Iris pigment epithelial cell (primary cell): ENCODE data around the gene ZNF563.

Experiments
- DNase-seq: peaks from one replicate; pipeline ENCODE4 v3.0.0-alpha.2; 2011; ENCODE audit warnings: low read depth

The ZNF563 gene

GRCh38 chr19:12294249-12295158, 38.9 kb downstream of the ZNF563 start, which contains the start of gene ZNF44:
Gene ZNF44 (minus strand): TSS chr19:12294883. CDS start chr19:12294694, 189 bp downstream.
- peak; percentile 94 for DNase-seq

GRCh38 chr19:12293777-12294248, 39.6 kb downstream of the ZNF563 start:
- peak; percentile 81 for DNase-seq

DNA sequence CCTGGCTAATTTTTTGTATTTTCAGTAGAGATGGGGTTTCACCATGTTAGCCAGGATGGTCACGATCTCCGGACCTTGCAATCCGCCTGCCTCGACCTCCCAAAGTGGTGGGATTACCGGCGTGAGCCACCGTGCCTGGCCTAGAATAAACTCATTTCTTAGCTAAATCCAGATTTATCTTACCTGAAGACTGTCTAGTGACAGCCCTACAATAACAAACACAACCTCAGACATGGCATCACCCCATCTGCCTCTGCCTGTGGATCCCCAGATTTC, 43.7 kb downstream of the ZNF563 start:
- no peak for DNase-seq

GRCh38 chr19:12287958-12288500, 45.4 kb downstream of the ZNF563 start:
- DNase-seq = no peak

DNA sequence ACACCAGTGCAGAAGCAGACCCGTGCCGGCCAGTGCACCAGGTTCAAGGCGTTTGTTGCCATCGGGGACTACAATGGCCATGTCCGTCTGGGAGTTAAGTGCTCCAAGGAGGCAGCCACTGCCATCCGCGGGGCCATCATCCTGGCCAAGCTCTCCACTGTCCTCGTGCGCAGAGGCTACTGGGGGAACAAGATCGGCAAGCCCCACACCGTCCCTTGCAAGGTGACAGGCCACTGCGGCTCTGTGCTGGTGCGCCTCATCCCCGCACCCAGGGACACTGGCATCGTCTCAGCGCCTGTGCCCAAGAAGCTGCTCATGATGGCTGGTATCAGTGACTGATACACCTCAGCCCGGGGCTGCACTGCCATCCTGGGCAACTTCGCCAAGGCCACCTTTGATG, 48.8 kb downstream of the ZNF563 start:
- DNase-seq = no peak

DNA sequence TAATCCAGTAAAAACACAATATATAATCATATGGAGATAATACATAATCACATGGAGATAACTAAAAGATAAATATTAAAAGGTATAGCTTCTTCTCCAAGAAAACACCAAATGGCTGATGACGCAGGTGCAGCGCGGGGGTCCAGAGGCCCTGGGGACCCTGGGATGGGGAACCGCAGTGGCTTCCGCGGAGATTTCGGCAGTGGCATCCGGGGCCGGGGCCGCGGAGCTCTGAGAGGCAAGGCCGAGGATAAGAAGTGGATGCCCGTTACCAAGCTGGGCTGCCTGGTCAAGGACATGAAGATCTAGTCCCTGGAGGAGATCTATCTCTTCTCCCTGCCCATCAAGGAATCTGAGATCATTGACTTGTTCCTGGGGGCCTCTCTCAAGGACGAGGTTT, 49.2 kb downstream of the ZNF563 start:
- no peak for DNase-seq

DNA sequence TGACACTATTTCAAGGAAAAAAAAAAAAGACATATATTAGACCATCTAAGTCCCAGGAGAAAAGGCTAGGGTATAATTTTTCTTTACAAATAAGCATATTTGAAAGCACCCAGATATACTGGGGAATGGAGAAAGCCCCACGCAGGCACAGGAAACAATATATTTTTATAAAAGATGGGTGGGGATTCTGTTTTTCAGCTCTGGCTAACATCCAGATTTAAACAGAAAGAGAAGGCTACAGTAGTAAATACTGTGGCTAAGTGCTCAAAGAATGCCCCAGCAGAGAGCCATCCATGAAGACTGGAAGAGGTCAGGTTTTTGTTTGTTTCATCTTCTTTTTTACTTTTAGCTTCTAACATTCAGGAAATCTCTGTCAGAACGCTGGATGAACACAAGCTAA, 54.7 kb downstream of the ZNF563 start:
- no peak for DNase-seq

DNA sequence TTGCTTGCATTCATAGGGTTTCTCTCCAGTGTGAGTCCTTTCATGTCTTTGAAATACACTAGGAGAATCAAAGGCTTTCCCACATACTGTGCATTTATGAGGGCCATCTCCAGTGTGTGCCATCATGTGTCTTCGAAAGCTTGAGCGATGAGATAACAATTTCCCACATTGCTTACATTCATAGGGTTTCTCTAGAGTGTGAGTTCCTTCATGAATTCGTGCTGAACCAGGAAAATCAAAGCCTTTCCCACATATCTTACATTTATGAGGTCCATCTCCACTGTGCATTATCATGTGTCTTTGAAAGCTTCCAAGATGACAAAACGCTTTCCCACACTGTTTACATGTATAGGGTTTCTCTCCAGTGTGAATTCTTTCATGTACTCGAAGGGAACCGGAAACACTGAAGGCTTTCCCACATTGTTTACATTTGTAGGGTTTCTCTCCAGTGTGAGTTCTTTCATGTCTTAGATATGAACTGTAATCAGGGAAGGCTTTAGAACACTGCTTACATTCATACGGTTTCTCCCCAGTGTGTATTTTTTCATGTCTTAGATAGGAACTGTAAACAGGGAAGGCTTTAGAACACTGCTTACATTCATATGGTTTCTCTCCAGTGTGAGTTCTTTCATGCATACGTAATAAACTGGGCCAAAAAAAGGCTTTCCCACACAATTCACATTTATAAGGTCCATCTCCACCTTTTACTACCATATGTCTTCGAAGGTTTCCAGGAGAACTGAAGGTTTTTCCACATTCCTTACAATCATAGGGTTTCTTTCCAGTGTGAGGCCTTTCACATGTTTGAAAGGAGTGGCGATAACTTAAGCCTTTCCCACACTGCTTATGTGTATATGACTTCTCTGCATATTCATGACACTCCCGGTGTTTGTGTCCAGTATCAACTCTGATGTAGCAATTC, 60.2 kb downstream of the ZNF563 start:
- DNase-seq = no peak

GRCh38 chr19:12272386-12272785, 61.0 kb downstream of the ZNF563 start:
- DNase-seq = no peak

DNA sequence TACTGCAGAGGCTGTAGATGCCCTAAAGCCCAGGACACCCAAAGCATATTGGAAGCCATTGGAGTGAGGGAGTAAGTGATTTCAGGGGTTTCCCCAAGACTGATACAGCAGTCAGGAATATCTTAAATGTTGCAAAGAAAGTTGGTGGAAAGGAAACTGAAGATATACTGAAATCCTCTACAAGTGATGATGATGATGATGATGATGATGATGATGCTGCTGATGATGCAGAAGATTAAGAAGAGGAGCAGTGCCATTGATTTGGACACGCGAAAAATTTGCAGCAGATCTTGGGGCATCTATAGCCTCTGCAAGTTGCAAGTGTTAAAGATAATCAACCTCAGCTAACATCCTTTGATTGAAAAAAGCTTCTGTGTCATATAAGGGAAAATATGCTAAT, 62.6 kb downstream of the ZNF563 start:
- DNase-seq = no peak
